DMS 273 treated with DMSO at 0.1 percent for 48 hours (cell line): ENCODE data around the gene LGALS3.

ENCODE experiments used
- DNase-seq: peaks from one replicate; lab custom pipeline; 2025; lab: John Stamatoyannopoulos, UW

The LGALS3 gene

GRCh38 chr14:55115460-55115859 is 13.6 kb upstream of the LGALS3 start:
- DNase-seq, result no peak

- no peak for DNase-seq
Observed at GRCh38 chr14:55115861-55116245, 13.2 kb upstream of the LGALS3 start.

DNA sequence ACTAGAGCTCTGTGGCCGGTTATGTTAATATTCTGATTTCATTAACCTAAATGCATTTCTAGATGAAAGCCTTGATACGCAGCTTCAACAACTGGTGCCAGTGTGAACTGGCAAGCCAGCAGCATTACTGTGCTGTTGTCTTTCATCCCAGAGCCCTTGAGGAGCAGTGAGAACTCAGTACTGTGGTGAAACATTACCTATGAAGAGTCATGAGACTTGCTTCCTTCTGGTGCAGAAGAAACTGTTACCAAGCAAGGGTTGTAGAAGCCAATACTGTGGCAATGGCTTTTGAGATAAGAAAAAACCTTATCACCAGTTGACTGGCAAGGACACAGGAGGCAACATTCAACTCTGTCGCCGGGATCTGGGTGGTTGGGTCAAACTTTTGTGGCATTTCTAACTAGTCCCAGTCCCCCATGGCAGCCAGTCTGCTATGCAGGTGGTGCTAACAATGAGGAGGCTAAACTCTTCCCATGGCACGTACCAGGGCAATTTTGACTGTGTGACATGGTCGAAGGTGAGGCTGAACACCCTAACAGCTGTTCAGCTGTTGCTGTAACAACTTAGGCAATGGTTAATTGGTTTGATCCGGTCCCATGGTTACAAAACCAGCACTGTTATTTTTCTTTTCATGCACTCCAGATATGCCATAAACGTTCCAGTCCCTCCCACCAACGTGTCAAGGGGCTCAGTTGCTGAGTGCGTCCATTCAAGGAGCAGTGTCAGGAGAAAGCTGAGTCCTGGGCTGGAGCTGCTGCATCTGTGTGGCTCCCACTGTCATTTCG is 12.6 kb upstream of the LGALS3 start:
- no peak for DNase-seq

DNA sequence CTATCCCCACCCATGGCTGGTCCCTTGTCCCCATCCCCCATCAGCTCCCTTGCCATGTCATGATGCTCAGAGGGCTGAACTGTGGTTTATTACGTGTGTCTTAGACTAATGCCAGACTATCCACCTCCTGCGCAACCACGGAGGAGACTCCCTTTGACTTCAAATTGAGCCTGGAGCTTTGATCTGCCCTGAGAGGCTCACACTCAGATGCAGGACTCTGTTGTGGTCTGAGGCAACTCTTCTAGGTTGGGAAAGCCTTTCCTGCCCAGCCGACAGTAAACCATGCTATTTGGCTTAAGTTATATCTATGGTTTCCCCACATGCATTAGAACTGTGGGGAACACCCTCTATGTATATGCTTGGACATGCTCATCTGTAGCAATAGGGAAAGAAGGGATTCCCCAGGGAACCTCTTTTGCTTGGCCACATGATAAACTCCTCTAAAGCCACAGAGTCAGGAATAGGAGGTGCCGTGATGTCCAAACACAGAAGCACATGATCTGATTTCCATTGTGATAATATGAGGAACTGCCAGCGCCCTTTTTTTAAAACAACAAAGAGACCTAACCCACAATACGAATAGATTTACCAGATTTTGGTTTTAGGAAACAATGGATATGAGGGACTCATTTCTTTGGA is 11.1 kb upstream of the LGALS3 start:
- no peak for DNase-seq

DNA sequence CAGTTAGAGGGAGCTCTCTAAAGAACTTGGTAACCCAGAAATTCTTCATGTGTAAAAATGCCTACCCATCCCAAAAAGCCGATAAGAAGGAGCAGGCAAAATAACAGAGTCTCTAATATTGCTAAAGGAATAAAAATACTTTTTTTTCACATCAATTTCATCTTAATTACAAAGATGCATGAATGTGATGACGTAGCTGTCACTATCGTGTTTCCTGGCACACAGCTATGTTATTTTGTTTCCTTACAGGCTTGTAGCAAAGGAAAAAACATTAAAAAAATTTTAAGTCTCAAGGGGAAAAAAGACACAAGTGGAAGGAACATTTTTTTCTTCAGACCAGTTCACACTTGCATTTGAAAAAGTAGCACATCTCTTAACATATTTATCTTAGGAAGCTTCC is 10.3 kb upstream of the LGALS3 start:
- no peak for DNase-seq

- no peak for DNase-seq
Observed at GRCh38 chr14:55120571-55121495, 8.2 kb upstream of the LGALS3 start.

DNA sequence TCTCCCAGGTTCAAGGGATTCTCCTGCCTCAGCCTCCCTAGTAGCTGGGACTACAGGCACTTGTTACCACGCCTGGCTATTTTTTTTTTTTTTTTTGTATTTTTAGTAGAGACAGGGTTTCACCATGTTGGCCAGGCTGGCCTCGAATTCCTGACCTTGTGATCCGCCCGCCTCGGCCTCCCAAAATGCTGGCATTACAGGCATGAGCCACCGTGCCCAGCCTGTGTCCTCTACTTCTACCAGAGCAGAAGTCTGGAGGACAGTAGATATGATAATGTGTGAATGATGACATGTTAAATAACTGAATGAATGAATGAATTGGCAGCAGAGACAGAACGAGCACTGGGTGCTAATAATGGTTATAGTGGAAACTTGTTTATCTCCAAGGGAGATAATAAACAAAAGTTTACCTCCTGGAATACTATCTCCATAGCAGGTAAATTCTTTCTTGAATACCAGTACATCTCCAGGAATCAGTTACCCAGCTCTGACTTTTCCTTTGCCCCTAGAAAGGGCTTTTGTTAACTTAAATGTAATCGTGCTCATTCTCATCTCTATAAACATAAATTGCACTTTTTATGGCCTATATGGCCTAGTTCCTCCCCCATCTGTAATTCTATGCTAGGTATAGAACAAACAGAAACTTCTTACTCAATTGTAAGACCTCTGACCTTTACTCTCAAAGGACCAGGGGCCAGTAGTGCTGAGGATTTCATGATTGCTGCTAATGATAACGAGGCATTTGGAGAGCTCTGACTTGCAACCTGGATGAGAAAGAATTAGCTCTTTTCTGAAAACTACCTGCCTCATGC is 7.2 kb upstream of the LGALS3 start:
- DNase-seq, result no peak

GRCh38 chr14:55122440-55122986 is 6.5 kb upstream of the LGALS3 start:
- DNase-seq, result no peak

DNA sequence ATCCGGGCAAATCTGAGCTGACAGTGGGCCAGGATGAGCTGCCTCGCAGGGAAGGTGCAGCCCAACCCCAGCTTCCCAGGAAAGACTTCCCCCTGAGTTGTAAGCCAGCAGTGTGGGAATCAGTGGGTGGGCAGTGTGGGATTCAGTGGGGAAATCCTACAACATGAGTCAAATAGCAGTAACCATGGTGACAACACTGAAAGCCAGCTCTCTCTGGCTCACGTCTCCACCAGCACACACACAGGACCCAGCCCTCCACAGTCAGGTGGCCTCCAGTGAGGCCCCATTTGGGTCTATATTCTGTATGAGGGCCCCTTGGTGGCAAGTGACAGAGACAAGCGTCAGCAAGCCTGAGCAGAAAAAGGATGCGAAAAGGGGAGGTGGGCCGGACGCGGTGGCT is 6.0 kb upstream of the LGALS3 start:
- no peak for DNase-seq

- DNase-seq, result no peak
Observed at GRCh38 chr14:55123852-55124639, 5.0 kb upstream of the LGALS3 start.

- DNase-seq, result no peak
Observed at GRCh38 chr14:55124774-55125386, 4.2 kb upstream of the LGALS3 start.

DNA sequence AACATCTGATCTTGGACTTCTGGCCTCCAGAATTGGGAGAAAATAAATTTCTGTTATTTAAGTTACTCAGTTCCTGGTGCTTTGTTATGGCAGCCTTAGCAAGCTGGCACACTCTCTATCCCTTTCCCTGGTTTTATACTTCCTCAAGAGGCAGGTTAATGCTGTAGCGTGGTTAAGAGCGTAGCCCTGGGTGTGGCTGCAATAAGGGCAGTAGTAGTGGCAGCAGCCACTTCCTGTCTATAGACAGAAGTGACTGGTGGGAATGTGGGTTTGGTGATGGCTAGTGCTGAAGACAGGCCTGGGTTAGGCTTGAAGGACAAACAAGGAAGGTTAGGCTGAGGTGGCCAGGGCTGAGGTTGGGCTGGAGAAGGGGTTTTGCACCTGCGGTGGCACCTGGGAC is 3.6 kb upstream of the LGALS3 start:
- DNase-seq, result no peak

DNA sequence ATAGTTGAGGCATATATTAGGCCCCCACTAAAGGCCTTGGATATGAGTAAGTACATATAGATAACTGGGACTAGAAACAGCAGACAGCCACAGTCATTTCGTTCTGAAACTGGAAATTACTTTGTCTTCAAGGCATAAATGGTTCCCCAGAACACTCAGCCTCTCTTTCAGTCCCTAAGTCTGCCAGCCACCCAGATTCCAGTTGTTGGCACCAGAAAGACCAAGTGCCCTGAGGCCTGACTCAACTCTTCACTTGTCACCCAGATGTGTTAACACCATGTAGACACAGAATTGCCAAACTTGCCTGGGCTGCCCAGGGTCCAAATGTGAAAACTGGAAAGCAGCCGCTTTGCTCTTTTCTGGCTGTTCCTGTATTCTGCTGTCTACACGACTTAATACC is 3.0 kb upstream of the LGALS3 start:
- no peak for DNase-seq

DNA sequence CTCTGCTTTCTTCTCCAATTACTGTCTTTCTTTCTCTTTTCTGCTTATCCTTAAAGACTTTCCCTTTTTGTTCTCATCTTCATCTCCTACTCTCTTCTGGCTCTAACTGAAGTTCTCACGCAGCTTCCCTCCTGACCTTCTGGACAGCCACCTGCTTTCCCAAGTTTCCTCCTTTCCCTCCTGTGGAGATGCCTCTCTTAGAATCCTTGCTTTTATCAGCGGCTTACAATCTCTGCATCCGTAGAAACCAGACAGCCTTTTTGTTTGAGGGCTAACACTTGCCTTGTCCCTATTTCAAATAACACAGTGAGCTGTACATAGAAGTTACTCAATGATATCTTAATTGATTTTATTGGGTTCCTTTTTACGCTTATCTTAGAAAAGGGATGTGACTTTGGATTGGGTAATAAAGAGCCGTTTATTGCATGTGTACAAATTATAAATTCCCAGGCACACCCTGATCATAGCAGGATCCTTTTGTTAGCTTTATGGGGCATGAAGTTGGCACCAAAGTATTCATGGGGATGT is 2.1 kb upstream of the LGALS3 start:
- no peak for DNase-seq

DNA sequence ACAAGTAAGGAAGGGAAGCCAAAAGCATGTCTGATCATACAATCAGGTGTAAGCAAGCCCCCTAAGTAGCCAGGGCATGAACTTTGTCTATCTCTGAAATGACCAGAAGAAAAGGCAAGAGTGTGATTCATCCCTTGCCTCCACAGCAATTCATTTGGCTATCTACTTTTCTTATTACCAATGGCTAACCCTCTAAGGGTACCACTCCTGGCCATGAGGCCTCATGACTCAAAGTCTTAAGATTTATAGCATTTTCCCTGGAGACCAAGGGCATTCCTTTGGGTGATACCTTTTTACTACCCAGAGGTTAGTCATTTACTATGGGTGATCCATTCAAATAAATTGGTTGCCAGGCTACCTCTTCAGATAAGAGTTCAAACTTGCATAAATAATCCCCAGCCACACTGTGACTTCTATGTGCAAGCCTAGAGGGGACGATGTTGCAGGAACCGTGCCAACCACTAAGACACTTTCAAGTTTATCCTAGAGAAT is 1.5 kb upstream of the LGALS3 start:
- DNase-seq, result no peak

DNA sequence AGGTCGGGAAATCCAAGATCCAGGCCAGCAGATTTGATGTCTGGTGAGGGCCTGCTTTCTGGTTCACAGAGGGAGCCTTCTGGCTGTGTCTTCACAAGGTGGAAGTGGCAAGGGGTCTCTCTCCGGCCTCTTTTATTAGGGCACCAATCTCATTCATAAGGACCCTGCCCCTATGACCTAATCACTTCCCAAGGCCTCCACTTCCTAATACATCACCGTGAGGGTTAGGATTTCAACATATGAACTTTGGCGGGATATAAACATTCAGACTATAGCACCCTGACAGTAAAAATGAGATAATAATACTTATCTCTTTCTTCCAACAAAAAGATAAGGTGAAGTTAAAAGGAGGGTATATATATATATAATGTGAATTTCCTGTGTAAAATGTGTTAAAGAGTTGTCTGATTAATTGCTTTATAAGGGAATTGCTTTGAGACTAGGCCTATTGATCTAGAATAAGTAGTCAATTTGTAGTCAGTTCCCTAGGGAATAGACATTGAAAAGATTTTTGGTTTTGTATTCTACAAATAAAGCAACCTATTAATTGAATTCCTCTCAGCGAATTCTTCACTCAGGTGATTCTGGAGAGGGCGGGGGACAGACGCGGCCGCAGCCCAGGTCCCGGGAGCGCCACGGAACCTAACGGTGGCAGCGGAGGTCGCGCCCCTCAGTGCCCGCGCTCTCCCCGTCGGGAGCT is 516 bp upstream of the LGALS3 start:
- DNase-seq, result no peak

- peak; percentile 27 for DNase-seq
Observed at GRCh38 chr14:55129428-55130195, 560 bp downstream of the LGALS3 start.

DNA sequence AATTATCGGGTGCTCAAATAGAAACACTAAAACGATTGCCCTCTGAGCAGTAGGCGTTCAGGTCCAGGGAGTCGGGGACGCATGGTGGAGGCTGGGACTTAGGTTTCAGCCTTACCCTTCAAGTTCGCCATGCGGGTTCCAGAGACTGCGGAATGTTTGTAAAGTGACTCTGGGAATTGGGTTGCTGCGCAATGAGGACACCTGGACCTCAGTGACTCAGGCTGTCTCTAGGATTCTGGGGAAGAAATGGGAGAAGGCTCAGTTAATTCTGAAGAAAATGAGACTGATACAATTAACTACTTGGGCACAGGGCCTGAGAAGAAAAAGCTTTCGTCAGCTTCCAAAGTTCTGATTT is 1.1 kb downstream of the LGALS3 start:
- DNase-seq, result no peak
